Measurements from ENCODE around the gene MLKL.
"Not testable (repeated sequence)": the region's sequence is repeated elsewhere in the genome, so short reads cannot be mapped to it uniquely, and the experiment has no call there.

Gene MLKL

DNA sequence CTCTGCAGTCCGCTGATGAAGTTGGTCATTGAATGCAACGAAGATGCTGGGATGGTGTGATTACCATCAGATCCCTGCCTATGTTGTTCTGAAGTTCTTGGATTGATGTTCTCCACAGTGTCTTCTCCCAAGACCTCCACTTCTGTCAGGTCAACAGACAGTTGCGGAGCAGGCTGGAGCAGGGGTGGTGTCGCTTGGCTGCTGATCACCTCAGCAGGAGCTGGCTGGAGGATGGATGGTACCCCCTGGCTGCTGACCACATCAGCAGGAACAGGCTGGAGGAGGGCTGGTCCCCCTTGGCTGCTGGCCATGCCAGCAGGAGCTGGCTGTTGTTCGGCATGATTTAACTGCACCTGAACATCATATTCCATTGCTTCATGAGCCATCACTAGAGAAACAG lies 39.6 kb downstream of the MLKL start:
- Histone ChIP-seq H3K27ac (no peak overlapping the region), H3K4me1 (peaks cover 0 to 11% (median 10%) of the 10 kb centered on the region in 4 donors), H3K9me3 (no peaks in the 10 kb centered on the region), H3K36me3 (peaks cover 30 to 68% (median 39%) of the 10 kb centered on the region in 3 donors), H3K27me3 (no peaks in the 10 kb centered on the region), H3K4me3 (no peak overlapping the region)
- intact Hi-C loops (cut with DNase I; ENCODE audit: low total_unique reads): no loop called here
- DNase-seq: no peak
- TF ChIP-seq, protein P1, sequence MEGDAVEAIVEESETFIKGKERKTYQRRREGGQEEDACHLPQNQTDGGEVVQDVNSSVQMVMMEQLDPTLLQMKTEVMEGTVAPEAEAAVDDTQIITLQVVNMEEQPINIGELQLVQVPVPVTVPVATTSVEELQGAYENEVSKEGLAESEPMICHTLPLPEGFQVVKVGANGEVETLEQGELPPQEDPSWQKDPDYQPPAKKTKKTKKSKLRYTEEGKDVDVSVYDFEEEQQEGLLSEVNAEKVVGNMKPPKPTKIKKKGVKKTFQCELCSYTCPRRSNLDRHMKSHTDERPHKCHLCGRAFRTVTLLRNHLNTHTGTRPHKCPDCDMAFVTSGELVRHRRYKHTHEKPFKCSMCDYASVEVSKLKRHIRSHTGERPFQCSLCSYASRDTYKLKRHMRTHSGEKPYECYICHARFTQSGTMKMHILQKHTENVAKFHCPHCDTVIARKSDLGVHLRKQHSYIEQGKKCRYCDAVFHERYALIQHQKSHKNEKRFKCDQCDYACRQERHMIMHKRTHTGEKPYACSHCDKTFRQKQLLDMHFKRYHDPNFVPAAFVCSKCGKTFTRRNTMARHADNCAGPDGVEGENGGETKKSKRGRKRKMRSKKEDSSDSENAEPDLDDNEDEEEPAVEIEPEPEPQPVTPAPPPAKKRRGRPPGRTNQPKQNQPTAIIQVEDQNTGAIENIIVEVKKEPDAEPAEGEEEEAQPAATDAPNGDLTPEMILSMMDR (IDR thresholded peaks at IDR 0.05): no peak

DNA sequence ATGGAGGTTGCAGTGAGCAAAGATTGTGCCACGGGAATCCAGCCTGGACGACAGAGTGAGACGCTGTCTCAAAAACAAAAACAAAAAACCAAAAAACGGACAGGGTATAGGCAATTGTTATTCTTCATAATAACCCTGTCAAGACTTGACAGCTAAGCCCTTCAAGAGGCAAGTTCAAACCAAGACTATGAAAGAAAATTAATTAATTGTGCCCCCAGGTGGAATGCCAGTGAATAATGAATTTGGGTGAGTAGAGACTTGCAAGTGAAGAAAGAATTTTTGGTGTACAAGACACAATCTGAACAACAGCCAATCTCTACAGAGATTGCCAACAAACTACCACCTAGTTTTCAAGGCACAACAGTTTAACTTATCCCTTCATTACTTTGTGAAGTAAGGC lies 40.3 kb downstream of the MLKL start:
- intact Hi-C loops (cut with DNase I; ENCODE audit: low total_unique reads): no loop called here
- no peak for DNase-seq

DNA sequence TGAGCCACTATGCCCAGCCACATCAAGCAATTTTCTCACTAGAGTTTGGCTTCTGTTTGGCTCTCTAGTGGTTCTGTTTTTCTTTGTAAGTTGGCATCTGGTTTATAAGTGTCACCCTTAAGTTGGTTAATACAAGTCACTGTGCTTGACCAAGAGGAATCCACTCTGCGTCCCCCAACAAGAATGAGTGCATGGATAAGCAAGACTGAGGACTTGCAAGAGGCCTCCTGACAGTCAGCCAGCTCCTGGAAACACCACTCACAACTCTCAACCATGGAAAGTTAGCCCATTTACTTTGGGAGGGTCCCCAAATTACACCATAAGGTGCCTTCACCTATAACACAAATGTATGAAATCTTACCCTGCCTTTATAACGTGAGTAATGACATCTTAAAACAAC lies 41.6 kb downstream of the MLKL start:
- Histone ChIP-seq H3K4me1 (no peaks in the 10 kb centered on the region), H3K27me3 (no peaks in the 10 kb centered on the region), H3K9me3 (no peaks in the 10 kb centered on the region), H3K36me3 (peaks cover 27 to 65% (median 36%) of the 10 kb centered on the region in 3 donors), H3K27ac (no peak overlapping the region), H3K4me3 (no peak overlapping the region)
- DNase-seq: no peak
- intact Hi-C loops (cut with DNase I; ENCODE audit: low total_unique reads): no loop called here
- TF ChIP-seq, protein P1 (IDR thresholded peaks at IDR 0.05): no peak

More for the DNA sequence above, 40.3 kb downstream of the MLKL start:
- no peaks in the 10 kb centered on the region for H3K9me3 ChIP-seq
- no peak overlapping the region for H3K27ac ChIP-seq
- H3K27me3 ChIP-seq: no peaks in the 10 kb centered on the region
- peaks cover 30 to 74% (median 39%) of the 10 kb centered on the region in 3 donors for H3K36me3 ChIP-seq
- TF ChIP-seq, protein P1 (IDR thresholded peaks at IDR 0.05): no peak
- H3K4me3 ChIP-seq: no peak overlapping the region
- peaks cover 0 to 4% (median 3%) of the 10 kb centered on the region in 4 donors for H3K4me1 ChIP-seq

DNA sequence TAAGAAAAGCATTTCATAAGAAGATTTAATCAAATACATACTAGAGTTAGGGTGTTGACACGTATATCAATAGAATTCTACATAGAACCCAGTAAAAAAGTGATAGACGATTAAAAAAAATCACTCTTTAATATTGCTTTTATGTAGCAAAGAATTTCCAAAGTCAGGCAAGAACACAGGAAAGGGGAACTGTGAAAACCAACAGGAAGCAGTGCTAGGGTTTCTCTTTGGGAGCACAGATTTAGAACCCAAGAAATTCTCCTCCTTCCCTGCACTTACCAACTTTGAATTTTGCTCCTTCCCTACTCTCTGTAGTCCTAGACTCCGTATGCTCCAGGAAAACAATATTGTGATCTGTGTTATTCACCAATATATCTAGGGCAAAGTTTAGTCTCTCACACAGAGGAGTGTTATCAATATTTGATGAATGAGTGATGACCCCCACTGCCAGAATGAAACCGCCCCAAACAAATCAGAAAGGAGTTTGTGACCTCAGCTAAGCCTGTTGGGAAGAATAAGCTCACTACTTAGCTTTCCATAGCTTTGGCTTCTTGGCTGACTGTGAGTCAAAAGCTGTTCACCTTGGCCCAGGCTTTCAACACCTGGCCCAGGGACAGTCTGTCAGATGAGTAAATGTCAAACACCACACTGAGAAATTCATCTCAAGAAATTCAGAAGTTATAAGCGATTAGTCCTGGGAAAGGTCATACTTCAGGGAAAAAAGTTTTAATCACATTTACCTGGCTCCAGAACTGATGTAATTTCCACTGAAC lies 42.6 kb downstream of the MLKL start:
- H3K27ac ChIP-seq: no peak overlapping the region
- DNase-seq: no peak
- no peaks in the 10 kb centered on the region for H3K9me3 ChIP-seq
- H3K36me3 ChIP-seq: peaks cover 23 to 55% (median 27%) of the 10 kb centered on the region in 3 donors
- TF ChIP-seq, protein P1 (IDR thresholded peaks at IDR 0.05): no peak
- H3K4me1 ChIP-seq: no peaks in the 10 kb centered on the region
- H3K4me3 ChIP-seq: no peak overlapping the region
- no peaks in the 10 kb centered on the region for H3K27me3 ChIP-seq
- intact Hi-C loops (cut with DNase I; ENCODE audit: low total_unique reads): no loop called here

DNA sequence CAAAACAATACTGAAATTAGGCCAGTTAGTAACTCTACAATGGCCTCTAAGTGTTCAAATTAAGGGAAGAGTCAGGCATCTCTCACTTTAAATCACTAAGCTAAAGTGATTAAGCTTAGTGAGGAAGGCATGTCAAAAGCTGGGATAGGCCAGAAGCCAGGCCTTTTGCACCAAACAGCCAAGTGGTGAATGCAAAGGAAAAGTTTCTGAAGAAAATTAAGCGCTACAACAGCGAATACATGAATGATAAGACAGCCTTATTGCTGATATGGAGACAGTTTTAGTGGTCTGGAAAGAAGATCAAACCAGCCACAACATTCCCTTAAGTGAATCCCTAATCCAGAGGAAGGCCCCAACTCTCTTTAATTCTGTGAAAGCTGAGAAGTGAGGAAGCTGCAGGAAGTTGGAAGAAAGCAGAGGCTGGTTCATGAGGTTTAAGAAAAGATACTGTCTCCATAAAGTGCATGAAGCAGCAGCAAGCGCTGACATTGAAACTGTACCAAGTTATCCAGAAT lies 46.1 kb downstream of the MLKL start:
- Histone ChIP-seq H3K27me3 (no peaks in the 10 kb centered on the region), H3K36me3 (peaks cover 11 to 55% (median 21%) of the 10 kb centered on the region in 3 donors), H3K4me3 (no peak overlapping the region), H3K27ac (no peak overlapping the region), H3K9me3 (no peaks in the 10 kb centered on the region), H3K4me1 (no peaks in the 10 kb centered on the region)
- intact Hi-C loops (cut with DNase I; ENCODE audit: low total_unique reads): no loop called here
- no peak for DNase-seq
- TF ChIP-seq, protein P1 (IDR thresholded peaks at IDR 0.05): no peak

DNA sequence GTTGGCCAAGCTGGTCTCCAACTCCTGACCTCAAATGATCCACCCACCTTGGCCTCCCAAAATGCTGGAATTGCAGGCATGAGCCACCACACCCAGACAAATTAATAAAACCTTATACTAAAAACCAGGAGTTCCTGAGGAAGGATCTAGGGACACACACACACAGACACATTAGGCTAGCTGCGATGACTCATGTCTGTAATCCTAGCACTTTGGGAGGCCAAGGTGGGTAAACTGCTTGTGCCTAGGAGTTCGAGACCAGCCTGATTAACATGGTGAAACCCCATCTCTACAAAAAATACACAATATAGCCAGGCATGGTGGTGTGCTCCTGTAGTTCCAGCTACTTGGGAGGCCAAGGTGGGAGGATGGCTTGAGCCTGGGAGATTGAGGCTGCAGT lies 47.8 kb downstream of the MLKL start:
- DNase-seq; H3K27me3 ChIP-seq; H3K4me1 ChIP-seq; intact Hi-C loops (cut with DNase I; ENCODE audit: low total_unique reads); H3K9me3 ChIP-seq; H3K27ac ChIP-seq; H3K4me3 ChIP-seq: not testable (repeated sequence)
- peaks cover 6 to 55% (median 24%) of the 10 kb centered on the region in 3 donors for H3K36me3 ChIP-seq
